ENCODE results near the gene CCDC117. TPM values are rescaled to one million over a fixed set of nuclear protein-coding genes. Genes with fewer than 3 reads are reported as not detected.
"Not testable (repeated sequence)": the region's sequence is repeated elsewhere in the genome, so short reads cannot be mapped to it uniquely, and the experiment has no call there.

The CCDC117 gene
- total and polyA plus RNA-seq, 2 donors from 2014 or later = 8.7 to 16.8 TPM

- intact Hi-C loops (cut with DNase I) = no loop called here
Observed at GRCh38 chr22:28822930-28823551, 50.5 kb downstream of the CCDC117 start.

GRCh38 chr22:28824455-28824854 is 52.0 kb downstream of the CCDC117 start:
- FAIRE-seq; H3K27me3 ChIP-seq (ENCODE audit: control insufficient read depth, insufficient read depth, low read length); H3K4me3 ChIP-seq (ENCODE audit: low read length in 3 of 3); H3K9ac ChIP-seq (ENCODE audit: low read length in 3 of 3); H3K9me3 ChIP-seq (ENCODE audit: control insufficient read depth in 2 of 3, insufficient read depth in 1 of 3, low read length in 3 of 3); H3K27ac ChIP-seq (ENCODE audit: low read depth in 2 of 2, low read length in 2 of 2); H3K36me3 ChIP-seq (ENCODE audit: control insufficient read depth in 2 of 3, insufficient read depth in 3 of 3, low read length in 3 of 3); intact Hi-C loops (cut with DNase I): not testable (repeated sequence)
- DNase-seq = peak in 1 of 5 donors; percentile 26
- H3K4me1 ChIP-seq (ENCODE audit: control insufficient read depth in 2 of 3, insufficient read depth in 2 of 3, low read depth in 1 of 3, low read length in 3 of 3) = peaks cover 7 to 11% (median 11%) of the 10 kb centered on the region in 3 donors

More at GRCh38 chr22:28822930-28823551, 50.5 kb downstream of the CCDC117 start:
- Histone ChIP-seq H3K9ac (ENCODE audit: low read length in 3 of 3) (no peak overlapping the region), H3K36me3 (ENCODE audit: control insufficient read depth in 2 of 3, insufficient read depth in 3 of 3, low read length in 3 of 3) (no peaks in the 10 kb centered on the region), H3K9me3 (ENCODE audit: control insufficient read depth in 2 of 3, insufficient read depth in 1 of 3, low read length in 3 of 3) (no peaks in the 10 kb centered on the region), H3K27ac (ENCODE audit: low read depth in 2 of 2, low read length in 2 of 2) (peak overlapping the region in 1 of 2 donors; percentile 56), H3K4me1 (ENCODE audit: control insufficient read depth in 2 of 3, insufficient read depth in 2 of 3, low read depth in 1 of 3, low read length in 3 of 3) (peaks cover 11 to 25% (median 23%) of the 10 kb centered on the region in 3 donors), H3K27me3 (ENCODE audit: control insufficient read depth, insufficient read depth, low read length) (no peaks in the 10 kb centered on the region), H3K4me3 (ENCODE audit: low read length in 3 of 3) (no peak overlapping the region)
- no peak for FAIRE-seq
- no peak for TF ChIP-seq CTCF (IDR thresholded peaks at IDR 0.05; ENCODE audit: borderline replicate concordance, extremely low read depth, insufficient read depth)
- peak in 4 of 5 donors; percentile 42 to 81 (median 74) for DNase-seq

GRCh38 chr22:28826430-28826829 is 53.9 kb downstream of the CCDC117 start:
- H3K4me3 ChIP-seq (ENCODE audit: low read length in 3 of 3); FAIRE-seq; DNase-seq: not testable (repeated sequence)

GRCh38 chr22:28826921-28827320 is 54.4 kb downstream of the CCDC117 start:
- no peak for TF ChIP-seq CTCF (IDR thresholded peaks at IDR 0.05; ENCODE audit: borderline replicate concordance, extremely low read depth, insufficient read depth)

More at GRCh38 chr22:28826430-28826829, 53.9 kb downstream of the CCDC117 start:
- not testable (repeated sequence) for H3K36me3 ChIP-seq (ENCODE audit: control insufficient read depth in 2 of 3, insufficient read depth in 3 of 3, low read length in 3 of 3); H3K9ac ChIP-seq (ENCODE audit: low read length in 3 of 3); H3K27me3 ChIP-seq (ENCODE audit: control insufficient read depth, insufficient read depth, low read length); H3K4me1 ChIP-seq (ENCODE audit: control insufficient read depth in 2 of 3, insufficient read depth in 2 of 3, low read depth in 1 of 3, low read length in 3 of 3); H3K9me3 ChIP-seq (ENCODE audit: control insufficient read depth in 2 of 3, insufficient read depth in 1 of 3, low read length in 3 of 3); H3K27ac ChIP-seq (ENCODE audit: low read depth in 2 of 2, low read length in 2 of 2)
- intact Hi-C loops (cut with DNase I) = loop anchor here (5.0 kb wide), 1 partner anchor 224 kb away; no protein-coding TSS in a partner anchor

More at GRCh38 chr22:28826921-28827320, 54.4 kb downstream of the CCDC117 start:
- Histone ChIP-seq H3K9me3 (ENCODE audit: control insufficient read depth in 2 of 3, insufficient read depth in 1 of 3, low read length in 3 of 3) (no peaks in the 10 kb centered on the region), H3K4me1 (ENCODE audit: control insufficient read depth in 2 of 3, insufficient read depth in 2 of 3, low read depth in 1 of 3, low read length in 3 of 3) (peaks cover 4 to 6% (median 6%) of the 10 kb centered on the region in 3 donors), H3K27me3 (ENCODE audit: control insufficient read depth, insufficient read depth, low read length) (no peaks in the 10 kb centered on the region), H3K9ac (ENCODE audit: low read length in 3 of 3) (no peak overlapping the region), H3K27ac (ENCODE audit: low read depth in 2 of 2, low read length in 2 of 2) (no peak overlapping the region), H3K36me3 (ENCODE audit: control insufficient read depth in 2 of 3, insufficient read depth in 3 of 3, low read length in 3 of 3) (no peaks in the 10 kb centered on the region), H3K4me3 (ENCODE audit: low read length in 3 of 3) (no peak overlapping the region)
- intact Hi-C loops (cut with DNase I) = loop anchor here (5.0 kb wide), 1 partner anchor 225 kb away; no protein-coding TSS in a partner anchor
- FAIRE-seq = no peak
- peak in 1 of 5 donors; percentile 11 for DNase-seq
